Measurements from ENCODE around the gene COL18A1. TPM values are rescaled to one million over a fixed set of nuclear protein-coding genes. Genes with fewer than 3 reads are reported as not detected.

The COL18A1 gene
- total and polyA plus RNA-seq, 9 of the 15 experiments (the other 6 are each of a cell fraction or from before 2014, with no cell fraction given): 0.14 to 16.4 (median 2.0) TPM

DNA sequence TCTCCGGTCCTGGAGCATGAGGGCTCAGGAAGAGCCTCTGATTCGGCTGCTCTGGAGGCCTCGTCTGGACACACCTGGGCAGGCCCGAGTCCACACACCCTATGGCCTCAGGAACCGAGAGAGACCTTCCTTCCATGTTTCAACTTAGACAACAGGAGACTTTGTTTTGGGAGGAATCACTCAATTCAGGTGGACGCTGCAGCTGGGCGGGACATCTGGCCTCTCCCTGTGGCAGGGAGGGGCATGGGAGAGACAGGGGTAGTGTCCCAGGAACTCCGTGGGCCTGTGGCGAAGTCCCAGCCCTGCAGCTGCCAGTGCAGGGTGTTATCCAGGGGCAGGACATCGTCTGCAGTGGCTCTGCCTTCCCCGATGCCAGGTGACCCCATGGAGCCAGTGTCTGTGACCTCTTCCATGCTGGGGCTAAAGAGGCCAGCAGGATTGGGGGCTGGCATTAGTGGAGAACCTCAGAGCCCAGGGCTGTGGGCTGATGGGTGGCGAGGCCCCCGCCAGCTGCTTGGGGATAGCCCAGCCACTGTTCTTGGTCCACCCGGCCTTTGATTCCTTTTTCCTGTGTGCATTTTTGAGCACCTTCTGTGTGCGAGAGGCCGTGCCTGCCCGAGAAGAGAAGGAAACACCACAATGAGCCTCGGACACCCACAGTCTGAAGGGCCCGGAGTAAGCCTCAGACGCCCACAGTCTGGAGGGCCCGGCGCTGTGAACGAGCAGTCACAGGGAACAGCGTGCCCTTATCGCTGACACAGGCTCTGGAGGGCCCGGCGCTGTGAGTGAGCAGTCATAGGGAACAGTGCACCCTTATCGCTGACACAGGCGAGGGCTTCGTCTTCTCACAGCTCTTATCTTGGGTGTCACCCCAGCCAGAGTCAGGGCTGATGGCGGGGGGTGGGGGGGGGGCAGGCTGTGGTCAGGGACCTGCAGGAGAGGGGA, 6.2 kb downstream of the COL18A1 start (continued):
- TF ChIP-seq, protein P1, sequence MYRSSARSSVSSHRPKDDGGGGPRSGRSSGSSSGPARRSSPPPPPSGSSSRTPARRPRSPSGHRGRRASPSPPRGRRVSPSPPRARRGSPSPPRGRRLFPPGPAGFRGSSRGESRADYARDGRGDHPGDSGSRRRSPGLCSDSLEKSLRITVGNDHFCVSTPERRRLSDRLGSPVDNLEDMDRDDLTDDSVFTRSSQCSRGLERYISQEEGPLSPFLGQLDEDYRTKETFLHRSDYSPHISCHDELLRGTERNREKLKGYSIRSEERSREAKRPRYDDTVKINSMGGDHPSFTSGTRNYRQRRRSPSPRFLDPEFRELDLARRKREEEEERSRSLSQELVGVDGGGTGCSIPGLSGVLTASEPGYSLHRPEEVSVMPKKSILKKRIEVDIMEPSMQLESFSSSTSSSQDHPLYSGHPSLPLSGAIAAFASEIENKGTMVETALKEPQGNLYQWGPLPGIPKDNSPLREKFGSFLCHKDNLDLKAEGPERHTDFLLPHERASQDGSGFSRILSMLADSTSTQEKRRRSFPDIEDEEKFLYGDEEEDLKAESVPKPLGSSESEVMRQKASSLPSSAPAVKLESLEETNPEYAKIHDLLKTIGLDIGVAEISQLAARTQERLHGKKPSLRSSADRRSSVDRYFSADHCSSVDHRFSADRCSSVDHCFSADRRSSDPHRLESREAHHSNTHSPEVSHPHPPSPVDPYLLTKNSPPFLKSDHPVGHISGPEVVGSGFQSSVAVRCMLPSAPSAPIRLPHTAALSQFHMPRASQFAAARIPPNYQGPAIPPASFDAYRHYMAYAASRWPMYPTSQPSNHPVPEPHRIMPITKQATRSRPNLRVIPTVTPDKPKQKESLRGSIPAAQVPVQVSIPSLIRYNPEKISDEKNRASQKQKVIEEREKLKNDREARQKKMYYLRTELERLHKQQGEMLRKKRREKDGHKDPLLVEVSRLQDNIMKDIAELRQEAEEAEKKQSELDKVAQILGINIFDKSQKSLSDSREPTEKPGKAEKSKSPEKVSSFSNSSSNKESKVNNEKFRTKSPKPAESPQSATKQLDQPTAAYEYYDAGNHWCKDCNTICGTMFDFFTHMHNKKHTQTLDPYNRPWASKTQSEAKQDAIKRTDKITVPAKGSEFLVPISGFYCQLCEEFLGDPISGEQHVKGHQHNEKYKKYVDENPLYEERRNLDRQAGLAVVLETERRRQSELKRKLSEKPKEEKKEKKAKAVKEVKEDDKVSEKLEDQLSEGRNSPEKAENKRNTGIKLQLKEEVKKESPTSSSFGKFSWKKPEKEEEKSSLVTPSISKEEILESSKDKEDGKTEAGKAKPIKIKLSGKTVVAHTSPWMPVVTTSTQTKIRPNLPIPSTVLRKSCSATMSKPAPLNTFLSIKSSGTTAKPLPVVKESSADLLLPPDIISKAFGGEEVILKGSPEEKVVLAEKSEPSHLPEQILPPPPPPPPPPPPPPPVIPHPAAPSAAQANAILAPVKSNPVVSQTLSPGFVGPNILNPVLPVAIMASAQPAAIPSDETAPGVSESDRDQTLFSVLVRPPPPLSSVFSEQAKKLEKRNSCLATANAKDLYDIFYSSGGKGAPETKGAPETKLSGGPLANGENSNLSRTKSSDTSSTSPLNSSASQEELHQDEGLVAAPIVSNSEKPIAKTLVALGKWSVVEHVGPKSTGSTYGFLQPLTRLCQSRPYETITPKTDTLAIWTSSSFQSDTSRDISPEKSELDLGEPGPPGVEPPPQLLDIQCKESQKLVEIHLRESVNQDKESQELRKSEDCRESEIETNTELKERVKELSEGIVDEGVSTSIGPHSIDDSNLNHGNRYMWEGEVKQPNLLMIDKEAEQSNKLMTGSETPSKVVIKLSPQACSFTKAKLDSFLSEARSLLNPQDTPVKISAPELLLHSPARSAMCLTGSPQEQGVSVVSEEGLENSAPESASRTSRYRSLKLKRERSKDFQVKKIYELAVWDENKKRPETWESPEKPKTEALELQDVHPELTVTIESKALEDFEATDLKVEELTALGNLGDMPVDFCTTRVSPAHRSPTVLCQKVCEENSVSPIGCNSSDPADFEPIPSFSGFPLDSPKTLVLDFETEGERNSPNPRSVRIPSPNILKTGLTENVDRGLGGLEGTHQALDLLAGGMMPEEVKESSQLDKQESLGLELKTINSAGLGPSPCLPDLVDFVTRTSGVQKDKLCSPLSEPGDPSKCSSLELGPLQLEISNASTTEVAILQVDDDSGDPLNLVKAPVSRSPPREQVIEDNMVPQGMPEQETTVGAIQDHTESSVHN (IDR thresholded peaks at IDR 0.05; ENCODE audit: borderline replicate concordance in 1 of 2, low read depth in 1 of 2): no peak
- TF ChIP-seq POLR3G (IDR thresholded peaks at IDR 0.05; ENCODE audit: extremely low read depth, insufficient read length, insufficient replicate concordance) (no peak), ZNF407 (IDR thresholded peaks at IDR 0.05; ENCODE audit: low read depth) (no peak), BCLAF1 (IDR thresholded peaks at IDR 0.05; ENCODE audit: borderline replicate concordance in 1 of 2, control insufficient read depth in 1 of 2, low read depth in 2 of 2, low read length in 1 of 2) (0 out of 4 replicates have a peak, but pooled peaks of 1 of the 2 experiments have one; percentile 19)
